ENCODE measurements around the gene MCUR1.

GRCh38 chr6:13811627-13812358 is 2.6 kb downstream of the MCUR1 start:
- no peak for TF ChIP-seq EZH2 (IDR thresholded peaks at IDR 0.05; ENCODE audit: low read length, missing control alignments)
- TF ChIP-seq, protein P1, sequence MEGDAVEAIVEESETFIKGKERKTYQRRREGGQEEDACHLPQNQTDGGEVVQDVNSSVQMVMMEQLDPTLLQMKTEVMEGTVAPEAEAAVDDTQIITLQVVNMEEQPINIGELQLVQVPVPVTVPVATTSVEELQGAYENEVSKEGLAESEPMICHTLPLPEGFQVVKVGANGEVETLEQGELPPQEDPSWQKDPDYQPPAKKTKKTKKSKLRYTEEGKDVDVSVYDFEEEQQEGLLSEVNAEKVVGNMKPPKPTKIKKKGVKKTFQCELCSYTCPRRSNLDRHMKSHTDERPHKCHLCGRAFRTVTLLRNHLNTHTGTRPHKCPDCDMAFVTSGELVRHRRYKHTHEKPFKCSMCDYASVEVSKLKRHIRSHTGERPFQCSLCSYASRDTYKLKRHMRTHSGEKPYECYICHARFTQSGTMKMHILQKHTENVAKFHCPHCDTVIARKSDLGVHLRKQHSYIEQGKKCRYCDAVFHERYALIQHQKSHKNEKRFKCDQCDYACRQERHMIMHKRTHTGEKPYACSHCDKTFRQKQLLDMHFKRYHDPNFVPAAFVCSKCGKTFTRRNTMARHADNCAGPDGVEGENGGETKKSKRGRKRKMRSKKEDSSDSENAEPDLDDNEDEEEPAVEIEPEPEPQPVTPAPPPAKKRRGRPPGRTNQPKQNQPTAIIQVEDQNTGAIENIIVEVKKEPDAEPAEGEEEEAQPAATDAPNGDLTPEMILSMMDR (conservative IDR thresholded peaks at IDR 0.05 in 1 of 2, IDR thresholded peaks at IDR 0.05 in 1 of 2; ENCODE audit: low read depth in 1 of 2, low read length in 2 of 2) = no peak

All from fibroblast of lung (primary cell).